K562 (cell line): ENCODE measurements around the gene SLC38A2. TPM values are rescaled to one million over a fixed set of nuclear protein-coding genes. Genes with fewer than 3 reads are reported as not detected.

ENCODE experiments used
- CHD2 ChIP-seq: IDR thresholded peaks from 2 replicates; pipeline ENCODE4 v1.6.1; 2011; ENCODE audit warnings: low read depth, low read length
- DDX20 ChIP-seq: fragments of 450-650 bp; IDR thresholded peaks from 2 replicates; pipeline ENCODE4 v1.6.1; 2016; ENCODE audit warnings: missing genetic modification characterization, low read depth, mild to moderate bottlenecking, missing compliant biosample characterization, moderate library complexity
- E2F3 ChIP-seq: fragments of 250-450 bp; sonication (Bioruptor Pico); IDR thresholded peaks from 2 replicates; pipeline ENCODE4 v1.4.0; 2020; ENCODE audit warnings: mild to moderate bottlenecking
- FOXO4 ChIP-seq: fragments of 450-650 bp; formaldehyde crosslinking; IDR thresholded peaks from 2 replicates; pipeline ENCODE4 v1.4.0; 2020; ENCODE audit warnings: mild to moderate bottlenecking, moderate library complexity
- GMEB1 ChIP-seq: fragments of 250-450 bp; sonication (Bioruptor Pico); IDR thresholded peaks from 2 replicates; pipeline ENCODE4 v1.4.0; 2020; ENCODE audit warnings: mild to moderate bottlenecking
- HDAC3 ChIP-seq: fragments of 450-650 bp; IDR thresholded peaks from 2 replicates; pipeline ENCODE4 v1.6.1; 2018; ENCODE audit warnings: borderline replicate concordance, mild to moderate bottlenecking, moderate library complexity; ENCODE audit not compliant: partially characterized antibody
- POLR3A ChIP-seq: IDR thresholded peaks from 2 replicates; pipeline ENCODE4 v1.6.1; 2011; ENCODE audit warnings: borderline replicate concordance, mild to moderate bottlenecking, moderate library complexity; ENCODE audit not compliant: insufficient read length, insufficient read depth; ENCODE audit errors: extremely low read depth
- RCOR1 ChIP-seq, 2 experiments: IDR thresholded peaks; 2 replicates each; pipeline ENCODE4 v1.6.1; 2012; ENCODE audit warnings: low read depth in 2 of 2, low read length in 2 of 2, borderline replicate concordance in 1 of 2, improper control_type of control experiment in 1 of 2
- RNF219 ChIP-seq: fragments of 250-450 bp; sonication (Bioruptor Pico); IDR thresholded peaks from 2 replicates; pipeline ENCODE4 v1.5.0; 2022; ENCODE audit warnings: mild to moderate bottlenecking
- SLC30A9 ChIP-seq: fragments of 250-450 bp; sonication (Bioruptor Pico); IDR thresholded peaks from 2 replicates; pipeline ENCODE4 v1.8.0; 2022; ENCODE audit warnings: mild to moderate bottlenecking, moderate library complexity
- SRSF1 ChIP-seq: fragments of 200-400 bp; formaldehyde crosslinking; IDR thresholded peaks from 2 replicates; pipeline ENCODE4 v1.6.1; 2017; ENCODE audit warnings: mild to moderate bottlenecking, low read depth, low read length, moderate library complexity
- SRSF9 ChIP-seq: fragments of 200-400 bp; formaldehyde crosslinking; IDR thresholded peaks from 2 replicates; pipeline ENCODE4 v1.6.1; 2017; ENCODE audit warnings: low read depth, low read length, borderline replicate concordance
- ZFP1 ChIP-seq: fragments of 450-650 bp; formaldehyde crosslinking; IDR thresholded peaks from 2 replicates; pipeline ENCODE4 v1.4.0; 2020; ENCODE audit warnings: mild to moderate bottlenecking, mixed read lengths
- ZNF75A ChIP-seq: fragments of 450-650 bp; formaldehyde crosslinking; IDR thresholded peaks from 2 replicates; pipeline ENCODE4 v1.4.0; 2020; ENCODE audit warnings: mild to moderate bottlenecking
- polyA plus RNA-seq, 8 experiments: library from polyadenylated mRNA; depleted of rRNA in 4 of 8; stranded (reverse) in 5 of 8; unstranded in 3 of 8; fragments of >200 nt; fragmentation: Nextera tagmentation in 2 of 8; fragmentation: Illumina TruSeq in 1 of 8; extraction: Ambion mirVana in 2 of 8; extraction: Trizol in 1 of 8; gene quantifications; 2 replicates each; pipeline versions ENCODE4 v1.2.1 to v1.2.3, GENCODE V29; 2011 to 2014; ENCODE audit warnings: inconsistent platforms in 1 of 8, missing spikeins in 1 of 8
- total RNA-seq, 7 experiments: library from RNA; depleted of rRNA in 6 of 7; stranded (reverse); fragments of >200 nt in 6 of 7; fragmentation: Illumina TruSeq in 2 of 7; extraction: Trizol in 2 of 7; gene quantifications; 2 replicates each; pipeline versions ENCODE4 v1.2.1 to v1.2.3, GENCODE V29; 2011 to 2021; ENCODE audit warnings: low replicate concordance in 1 of 7

Gene SLC38A2
- total and polyA plus RNA-seq, 9 of the 15 experiments (the other 6 are each of a cell fraction or from before 2014, with no cell fraction given): 98.7 to 292 (median 143) TPM

- TF ChIP-seq RNF219: no peak
- TF ChIP-seq E2F3 (CRISPR knock-in tag): peak; percentile 53; the same call in 1 of the 2 replicates
- no peak for TF ChIP-seq SRSF1
- no peak for TF ChIP-seq RCOR1 (IDR thresholded peaks at IDR 0.05; ENCODE audit: borderline replicate concordance in 1 of 2, low read depth in 2 of 2, low read length in 2 of 2)
- no peak for TF ChIP-seq ZNF75A (CRISPR knock-in tag)
- no peak for TF ChIP-seq SRSF9
- TF ChIP-seq SLC30A9 (CRISPR knock-in tag): no peak
- no peak for TF ChIP-seq DDX20 (tag)
- peak; percentile 13; the same call in 1 of the 2 replicates for TF ChIP-seq CHD2
- TF ChIP-seq ZFP1 (CRISPR knock-in tag): 0 out of 2 replicates have a peak, but pooled peaks have one; percentile 10
- no peak for TF ChIP-seq HDAC3
- peak; percentile 30; the same call in 1 of the 2 replicates for TF ChIP-seq GMEB1
- no peak for TF ChIP-seq POLR3A
- no peak for TF ChIP-seq FOXO4 (CRISPR knock-in tag)
Measured at GRCh38 chr12:46383654-46384450, 11.3 kb upstream of the SLC38A2 start (continued).
